CD4-positive, alpha-beta T cell treated with Interleukin-21 for 1 hour (primary cell): ENCODE results near the gene PAPOLA.

Experiments used
- DNase-seq: peaks from one replicate; pipeline ENCODE4 v3.0.0-alpha.2; 2020

PAPOLA gene

DNA sequence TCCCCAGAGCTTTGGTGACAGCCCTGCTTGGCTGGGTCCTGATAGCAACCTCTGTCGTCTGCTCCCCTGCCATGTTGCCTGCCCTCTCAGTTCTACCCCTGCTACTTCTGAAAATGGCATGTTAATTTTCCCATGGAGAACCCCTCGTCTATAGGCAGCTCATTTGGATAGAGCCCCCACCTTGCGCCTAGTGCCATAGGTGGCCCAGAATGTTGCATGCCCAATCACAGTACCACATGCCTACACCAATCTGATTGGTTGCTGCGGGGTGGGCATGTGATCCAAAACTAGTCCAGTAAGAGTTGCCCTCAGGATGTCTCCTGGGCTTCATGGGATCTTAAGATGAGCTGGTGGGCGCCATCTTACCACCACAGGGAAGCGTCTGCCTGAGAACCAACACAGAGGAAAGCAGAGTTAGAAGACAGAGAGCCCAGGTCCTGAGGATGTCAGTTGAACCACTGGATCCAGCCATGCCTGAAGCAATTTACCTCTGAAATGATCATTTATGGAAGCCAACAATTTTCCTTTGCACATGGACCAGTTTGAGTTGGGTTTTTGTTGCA is 85.7 kb downstream of the PAPOLA start:
- DNase-seq = no peak

DNA sequence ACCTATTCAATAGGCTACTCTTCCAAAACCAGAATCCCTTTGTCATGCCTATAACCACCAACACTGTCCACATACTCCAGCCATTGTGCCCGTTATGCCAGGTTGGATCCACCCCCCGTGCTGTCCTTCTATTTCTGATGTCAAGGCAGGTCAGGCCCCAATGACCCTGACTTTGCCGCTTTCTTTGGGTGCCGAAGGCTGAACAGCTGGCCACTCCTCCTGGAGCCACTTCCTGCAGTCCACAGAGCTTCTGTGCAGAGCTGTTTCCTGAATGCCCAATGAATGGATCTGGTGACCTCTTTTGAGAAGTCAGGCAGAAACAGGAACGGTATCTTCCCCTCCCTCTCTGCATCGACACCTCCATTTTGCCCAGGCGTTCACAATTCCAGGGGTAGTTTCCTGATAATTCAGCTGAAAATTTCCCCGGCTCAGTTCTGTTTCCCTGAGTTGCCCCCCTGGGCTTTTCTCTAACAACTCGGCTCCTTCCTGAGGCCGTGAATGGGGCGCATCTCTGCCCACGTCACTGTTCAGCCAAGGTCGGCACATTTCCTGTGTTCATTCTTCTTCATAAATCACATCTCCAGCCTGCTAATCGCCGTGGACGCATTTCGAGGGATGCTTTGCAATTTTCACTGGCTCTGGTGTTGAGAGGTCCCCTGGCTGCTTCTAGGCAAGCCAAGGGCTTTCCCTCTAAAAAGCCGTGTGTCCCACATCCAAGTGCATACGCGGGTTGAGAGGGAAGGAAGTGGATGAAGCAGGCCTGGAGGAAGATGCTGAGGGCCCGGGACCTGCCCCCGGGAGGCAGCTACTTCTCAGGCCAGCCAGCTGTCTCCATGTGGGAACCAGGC is 86.5 kb downstream of the PAPOLA start:
- no peak for DNase-seq

DNA sequence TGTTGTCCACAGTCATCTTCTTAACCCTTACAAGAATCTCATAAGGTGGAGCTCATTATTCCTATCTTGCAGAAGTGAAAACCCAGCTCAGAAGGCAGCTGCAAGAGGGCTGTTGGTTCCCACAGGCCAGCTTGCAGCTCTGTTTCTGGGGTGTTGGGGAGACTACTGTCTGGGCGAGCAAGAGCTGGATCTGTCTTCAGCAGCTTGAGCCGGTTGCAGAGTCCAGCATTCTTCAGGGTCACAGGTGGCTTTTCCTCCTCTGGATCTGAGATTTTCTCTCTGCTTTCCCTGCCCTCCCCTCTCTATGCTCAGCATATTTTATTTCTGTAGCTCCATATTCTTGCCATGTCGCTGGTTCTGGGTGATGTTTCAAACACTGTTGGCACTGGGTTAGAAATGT is 87.4 kb downstream of the PAPOLA start:
- DNase-seq = no peak

GRCh38 chr14:96590190-96590864 is 88.1 kb downstream of the PAPOLA start:
- no peak for DNase-seq

GRCh38 chr14:96592591-96593386 is 90.6 kb downstream of the PAPOLA start:
- DNase-seq = peak; percentile 68

GRCh38 chr14:96594961-96595360 is 92.8 kb downstream of the PAPOLA start:
- DNase-seq = no peak

GRCh38 chr14:96597680-96598079 is 95.5 kb downstream of the PAPOLA start:
- no peak for DNase-seq

DNA sequence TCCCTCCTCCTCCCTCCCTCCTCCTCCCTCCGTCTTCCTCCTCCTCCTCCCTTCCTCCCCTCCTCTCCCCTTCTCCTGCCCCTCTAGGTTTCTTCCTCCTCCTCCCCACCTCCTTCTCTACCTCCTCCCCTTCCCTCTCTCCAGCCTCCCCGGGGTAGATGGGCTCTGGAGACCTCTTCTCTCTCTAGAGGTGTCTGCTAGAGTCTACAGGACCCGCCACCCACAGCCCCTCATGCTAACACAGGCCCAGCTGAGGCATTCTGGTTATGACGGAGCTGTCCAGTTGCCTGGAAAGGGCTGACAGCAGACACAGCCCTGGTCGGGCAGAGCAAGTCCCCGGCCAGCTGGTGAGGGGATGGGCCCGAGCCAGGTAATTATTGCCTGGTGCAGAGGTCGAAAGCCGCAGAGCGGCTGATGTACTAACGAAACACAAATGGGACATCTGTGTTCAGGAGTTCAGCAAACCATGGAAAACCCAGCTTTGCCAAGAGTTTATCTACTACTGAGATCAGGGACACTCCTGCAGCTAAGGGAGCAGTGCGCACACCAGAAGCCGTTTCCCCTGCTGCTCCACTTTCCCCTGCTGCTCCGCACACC is 96.2 kb downstream of the PAPOLA start:
- DNase-seq = no peak

DNA sequence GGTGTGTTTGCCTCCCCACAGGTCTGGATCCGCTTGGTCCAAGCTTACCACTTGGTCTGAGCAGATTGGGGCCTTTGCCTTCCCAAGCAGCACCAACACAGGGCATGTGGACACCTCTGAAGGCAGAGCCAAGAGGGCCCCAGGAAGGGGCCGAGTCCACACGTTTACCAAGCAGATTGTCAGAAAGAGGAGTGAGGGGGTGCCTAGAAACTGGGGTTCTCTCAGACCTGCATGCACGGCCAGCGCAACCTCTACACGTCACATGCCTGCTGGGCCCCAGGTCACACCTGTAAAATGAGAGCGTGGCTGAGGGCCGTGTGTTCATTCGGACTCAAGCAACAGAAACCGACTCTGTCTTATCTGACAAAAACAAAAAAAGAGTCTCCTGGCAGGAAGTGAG is 96.9 kb downstream of the PAPOLA start:
- DNase-seq = no peak

DNA sequence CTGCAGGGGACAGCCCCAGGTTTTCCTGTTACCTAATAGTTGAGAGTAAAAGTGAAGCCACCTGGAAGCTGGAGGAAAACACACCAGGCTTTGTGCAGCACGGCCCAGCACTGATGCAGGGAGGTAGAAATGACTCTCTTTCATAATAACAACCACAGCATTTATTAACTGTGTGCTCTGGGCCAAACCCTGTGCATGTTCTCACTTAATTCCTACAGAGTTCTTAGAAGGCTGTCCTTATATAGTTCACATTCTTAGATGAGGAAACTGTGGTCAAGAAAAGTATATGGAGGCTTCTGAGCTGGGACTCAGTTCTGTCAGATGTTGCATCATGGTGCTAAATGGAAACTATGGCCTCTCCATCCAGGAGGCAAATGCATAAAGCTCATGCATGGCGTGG is 100.0 kb downstream of the PAPOLA start:
- no peak for DNase-seq

- DNase-seq = no peak
Measured at GRCh38 chr14:96603350-96604255, 101.4 kb downstream of the PAPOLA start.

DNA sequence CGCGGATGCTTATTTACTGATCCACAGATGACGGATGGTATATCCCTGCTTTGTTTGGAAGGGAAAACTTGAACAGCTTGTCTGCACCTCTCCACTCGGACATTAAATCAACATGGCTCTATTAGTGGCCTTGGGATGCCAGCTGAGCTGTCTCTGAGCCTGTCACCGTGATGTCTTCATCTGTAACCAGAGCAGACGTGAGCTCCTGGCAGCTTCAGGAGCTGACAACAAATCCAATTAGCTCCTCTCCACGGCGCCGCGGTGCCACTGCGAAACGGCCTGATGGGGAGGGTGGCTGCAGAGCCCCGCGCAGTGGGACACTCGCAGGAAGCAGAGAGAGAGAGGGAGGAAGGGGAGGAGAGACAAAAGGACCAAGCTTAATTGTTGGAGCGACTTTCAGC is 112.3 kb downstream of the PAPOLA start:
- DNase-seq = no peak

GRCh38 chr14:96616161-96616721 is 114.1 kb downstream of the PAPOLA start:
- DNase-seq = no peak
